ENCODE data around the gene SMC6. TPM values are rescaled to one million over a fixed set of nuclear protein-coding genes. Genes with fewer than 3 reads are reported as not detected.

The SMC6 gene
- polyA plus RNA-seq (2011; rRNA removed) (10.2 and 18.3 TPM in 2 replicates), polyA minus RNA-seq (2011; rRNA and poly(A)+ RNA removed) (6.7 and 13.5 TPM in 2 replicates)

GRCh38 chr2:17753803-17754663 is at the start of gene SMC6, which contains the start of gene GEN1:
TSS of gene SMC6 (minus strand) at chr2:17753810. CDS start at chr2:17745946, 7,864 bp downstream.
TSS of gene GEN1 (plus strand) at chr2:17754138. CDS start at chr2:17759944, 5,806 bp downstream.
- DNase-seq (ENCODE audit: low read depth, low spot score): peak; percentile 61
- Histone ChIP-seq H3K9me3 (ENCODE audit: control insufficient read depth, insufficient read depth, low read length) (peaks cover 3% of the 10 kb centered on the region; the same call in 1 of the 2 replicates), H3K27me3 (ENCODE audit: control insufficient read depth, insufficient read depth, low read length) (no peaks in the 10 kb centered on the region), H3K4me3 (ENCODE audit: low read depth, low read length) (peak within 1 kb of the TSS; percentile 92), H3K27ac (ENCODE audit: low read depth, low read length) (peak within 1 kb of the TSS; percentile 99)
- ChIA-PET POLR2A (interaction anchor here (0.6 to 1.1 kb wide), 7 partner anchors 13 to 337 kb away, joined by 3 to 6 read pairs (median 4); no protein-coding TSS in a partner anchor), CTCF (interaction anchor here (1.9 kb wide), 1 partner anchor 34 kb away, joined by 7 read pairs; no protein-coding TSS in a partner anchor)
- no peak for TF ChIP-seq CTCF (IDR thresholded peaks at IDR 0.05; ENCODE audit: low read depth, low read length)

GRCh38 chr2:17800693-17801458 is 47.3 kb upstream of the SMC6 start:
- Histone ChIP-seq H3K9me3 (ENCODE audit: control insufficient read depth, insufficient read depth, low read length) (no peaks in the 10 kb centered on the region), H3K27me3 (ENCODE audit: control insufficient read depth, insufficient read depth, low read length) (peaks cover 16% of the 10 kb centered on the region), H3K27ac (ENCODE audit: low read depth, low read length) (no peak overlapping the region), H3K4me3 (ENCODE audit: low read depth, low read length) (no peak overlapping the region)
- no peak for TF ChIP-seq CTCF (IDR thresholded peaks at IDR 0.05; ENCODE audit: low read depth, low read length)
- DNase-seq (ENCODE audit: low read depth, low spot score): no peak
- POLR2A ChIA-PET: no interaction called here
- CTCF ChIA-PET: no interaction called here

GRCh38 chr2:17800219-17800618 is 46.6 kb upstream of the SMC6 start:
- POLR2A ChIA-PET: no interaction called here
- Histone ChIP-seq H3K27ac (ENCODE audit: low read depth, low read length) (no peak overlapping the region), H3K9me3 (ENCODE audit: control insufficient read depth, insufficient read depth, low read length) (no peaks in the 10 kb centered on the region), H3K4me3 (ENCODE audit: low read depth, low read length) (no peak overlapping the region), H3K27me3 (ENCODE audit: control insufficient read depth, insufficient read depth, low read length) (peaks cover 13% of the 10 kb centered on the region)
- no peak for DNase-seq (ENCODE audit: low read depth, low spot score)
- CTCF ChIA-PET: no interaction called here
- no peak for TF ChIP-seq CTCF (IDR thresholded peaks at IDR 0.05; ENCODE audit: low read depth, low read length)

GRCh38 chr2:17799301-17800120 is 45.9 kb upstream of the SMC6 start:
- Histone ChIP-seq H3K4me3 (ENCODE audit: low read depth, low read length) (no peak overlapping the region), H3K9me3 (ENCODE audit: control insufficient read depth, insufficient read depth, low read length) (no peaks in the 10 kb centered on the region), H3K27ac (ENCODE audit: low read depth, low read length) (peak overlapping the region; percentile 21), H3K27me3 (ENCODE audit: control insufficient read depth, insufficient read depth, low read length) (peaks cover 13% of the 10 kb centered on the region)
- no peak for TF ChIP-seq CTCF (IDR thresholded peaks at IDR 0.05; ENCODE audit: low read depth, low read length)
- POLR2A ChIA-PET: no interaction called here
- no peak for DNase-seq (ENCODE audit: low read depth, low spot score)
- CTCF ChIA-PET: no interaction called here
